ENCODE measurements around the gene PLAGL2.
"Not testable (repeated sequence)": the region's sequence is repeated elsewhere in the genome, so short reads cannot be mapped to it uniquely, and the experiment has no call there.

The PLAGL2 gene

DNA sequence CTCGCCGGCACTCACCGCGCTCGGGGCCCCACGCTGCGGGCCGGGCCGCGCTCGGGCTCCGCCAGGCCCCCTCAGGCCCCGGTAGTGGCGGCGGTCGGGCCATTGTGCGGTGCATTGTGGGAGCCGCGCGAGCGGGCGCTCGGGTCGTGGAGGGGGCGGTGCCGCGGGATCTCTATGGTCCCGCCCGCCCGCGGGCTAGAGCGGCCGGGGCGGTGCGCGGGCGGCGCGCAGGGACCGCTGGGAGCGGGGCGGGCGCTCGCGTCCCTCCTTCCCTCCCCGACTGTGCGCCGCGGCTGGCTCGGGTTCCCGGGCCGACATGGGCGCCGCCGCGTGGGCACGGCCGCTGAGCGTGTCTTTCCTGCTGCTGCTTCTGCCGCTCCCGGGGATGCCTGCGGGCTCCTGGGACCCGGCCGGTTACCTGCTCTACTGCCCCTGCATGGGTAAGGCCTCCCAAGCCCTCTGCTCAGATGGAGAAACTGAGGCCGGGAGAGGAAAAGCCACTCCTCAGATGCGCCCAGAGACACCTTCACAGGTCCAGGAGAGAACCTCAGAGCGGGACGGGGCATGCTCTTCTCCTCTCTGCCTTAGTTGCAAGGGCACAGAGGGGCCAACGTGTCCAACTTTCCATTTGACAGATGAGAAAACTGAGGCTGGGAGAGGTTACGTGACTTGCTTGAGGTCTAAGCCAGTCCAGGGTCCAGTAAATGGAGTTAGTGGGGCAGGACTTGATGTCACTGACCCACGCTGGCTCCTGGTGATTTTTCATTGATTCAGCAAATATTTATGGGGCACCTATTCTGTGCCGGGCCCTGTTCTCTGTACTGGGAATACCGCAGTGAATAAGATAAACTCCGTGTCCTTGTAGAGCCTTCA lies at the start of gene PLAGL2, which contains the start of gene POFUT1:
TSS of gene PLAGL2 (minus strand) at position 118 of the 873 bp plus-strand sequence. CDS start 5,565 bp downstream, outside the sequence.
TSS of gene POFUT1 (plus strand) at position 255 of the 873 bp plus-strand sequence. CDS start at position 317, 62 bp downstream.
- peak; percentile 84 for DNase-seq

- peak; percentile 13 for DNase-seq
Observed at GRCh38 chr20:32252189-32252588, 44.6 kb upstream of the PLAGL2 start.

- no peak for DNase-seq
Observed at GRCh38 chr20:32251470-32251869, 43.9 kb upstream of the PLAGL2 start.

DNA sequence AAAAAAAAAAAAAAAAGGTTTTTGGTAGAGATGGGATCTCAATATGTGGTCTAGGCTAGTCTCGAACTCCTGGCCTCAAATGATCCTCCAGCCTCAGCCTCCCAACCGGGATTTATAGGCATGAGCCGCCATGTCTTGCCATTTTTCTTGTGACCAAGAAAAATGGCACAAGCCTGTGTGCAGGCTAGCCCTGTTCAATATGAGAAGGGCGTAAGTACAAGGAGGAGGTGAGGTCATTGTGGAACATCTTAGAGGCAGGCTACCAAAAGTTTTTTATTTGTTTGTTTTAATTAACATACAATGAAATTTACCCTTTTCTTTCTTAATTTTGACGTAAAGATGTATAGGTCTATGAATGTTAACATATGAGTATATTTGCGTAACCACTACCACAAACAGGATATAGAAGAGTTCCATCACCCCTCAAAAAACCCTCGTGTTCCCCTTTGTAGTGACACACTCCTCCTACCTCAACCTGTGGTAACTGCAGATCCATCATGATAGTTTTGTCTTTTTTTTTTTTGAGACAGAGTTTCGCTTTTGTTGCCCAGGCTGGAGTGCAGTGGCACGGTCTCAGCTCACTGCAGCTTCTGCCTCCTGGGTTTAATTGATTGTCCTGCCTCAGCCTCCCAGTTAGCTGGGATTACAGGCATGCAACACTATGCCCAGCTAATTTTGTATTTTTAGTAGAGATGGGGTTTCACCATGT lies 41.6 kb upstream of the PLAGL2 start:
- no peak for DNase-seq

- no peak for DNase-seq
Observed at GRCh38 chr20:32248043-32248442, 40.5 kb upstream of the PLAGL2 start.

GRCh38 chr20:32246208-32246607 lies 38.7 kb upstream of the PLAGL2 start:
- not testable (repeated sequence) for DNase-seq

GRCh38 chr20:32244959-32245358 lies 37.4 kb upstream of the PLAGL2 start:
- DNase-seq: no peak

DNA sequence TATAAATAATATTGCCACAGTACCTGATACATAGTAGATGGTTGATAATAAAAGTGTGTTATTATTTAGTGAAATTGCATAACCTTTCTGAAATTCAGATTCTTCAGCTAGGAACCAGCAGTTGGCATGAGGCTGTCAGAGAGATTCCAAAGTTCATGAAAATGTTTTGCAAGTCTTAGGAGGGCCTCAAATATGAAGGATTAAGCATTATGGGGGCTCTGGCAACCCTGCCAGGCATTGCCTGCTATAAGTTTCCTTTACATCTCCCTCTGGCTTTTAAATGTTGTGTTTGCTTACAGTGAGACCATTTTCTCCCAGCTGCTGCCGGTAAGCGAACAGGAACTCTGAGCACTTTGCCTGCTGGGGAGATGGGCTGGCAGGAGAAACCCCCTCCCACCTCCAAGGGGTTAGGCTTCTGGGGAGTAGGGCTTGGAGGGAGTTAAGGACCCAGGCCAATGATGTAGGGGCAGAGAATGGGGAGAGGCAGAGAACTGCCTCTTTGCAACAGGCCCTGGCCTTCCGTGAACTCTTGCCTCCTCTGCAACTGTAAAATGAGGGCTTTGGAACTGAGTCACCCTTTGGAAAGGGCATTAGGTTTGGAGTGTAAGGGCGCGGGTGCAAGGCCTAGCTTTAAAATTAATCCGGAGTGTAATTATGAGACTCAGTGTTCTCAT lies 36.7 kb upstream of the PLAGL2 start:
- DNase-seq: no peak

DNA sequence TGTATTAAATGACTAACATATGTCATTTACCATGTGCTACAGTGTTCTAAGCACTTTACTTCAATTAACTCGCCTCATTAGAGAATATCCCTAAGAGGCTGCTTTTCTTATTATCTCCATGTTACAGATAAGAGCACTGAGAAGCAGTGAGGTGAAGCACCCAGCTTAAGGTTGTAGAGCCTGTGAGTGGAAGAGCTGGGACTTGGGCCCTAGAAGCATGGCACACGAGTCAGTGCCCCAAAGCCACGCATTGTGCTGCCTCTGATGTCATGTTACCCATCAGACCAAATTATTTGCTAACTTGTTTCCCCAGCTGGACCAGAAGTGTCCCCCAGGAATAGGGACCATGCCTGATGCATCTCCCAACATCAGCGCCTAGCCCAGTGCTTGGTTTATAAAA lies 34.3 kb upstream of the PLAGL2 start:
- DNase-seq: no peak

DNA sequence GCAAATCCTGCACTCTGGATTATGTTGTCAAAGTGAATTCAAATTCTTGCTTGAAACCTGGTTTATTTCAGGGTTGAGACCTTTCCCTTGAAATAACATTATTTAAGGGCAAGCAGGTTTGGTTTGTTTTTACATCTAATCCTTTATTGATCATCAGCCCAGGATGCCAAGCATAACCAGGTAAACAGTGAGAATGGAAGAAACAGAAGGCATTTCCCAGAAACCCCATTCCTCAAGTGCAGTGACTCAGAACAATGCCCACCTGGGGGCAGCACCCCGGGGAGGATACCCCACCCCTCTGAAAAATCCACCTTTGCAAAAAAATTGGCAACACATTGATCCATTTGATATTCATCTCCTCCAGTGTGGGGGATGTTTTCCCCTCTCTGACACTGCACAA lies 32.7 kb upstream of the PLAGL2 start:
- no peak for DNase-seq

- DNase-seq: no peak
Observed at GRCh38 chr20:32238483-32239425, 31.2 kb upstream of the PLAGL2 start.

DNA sequence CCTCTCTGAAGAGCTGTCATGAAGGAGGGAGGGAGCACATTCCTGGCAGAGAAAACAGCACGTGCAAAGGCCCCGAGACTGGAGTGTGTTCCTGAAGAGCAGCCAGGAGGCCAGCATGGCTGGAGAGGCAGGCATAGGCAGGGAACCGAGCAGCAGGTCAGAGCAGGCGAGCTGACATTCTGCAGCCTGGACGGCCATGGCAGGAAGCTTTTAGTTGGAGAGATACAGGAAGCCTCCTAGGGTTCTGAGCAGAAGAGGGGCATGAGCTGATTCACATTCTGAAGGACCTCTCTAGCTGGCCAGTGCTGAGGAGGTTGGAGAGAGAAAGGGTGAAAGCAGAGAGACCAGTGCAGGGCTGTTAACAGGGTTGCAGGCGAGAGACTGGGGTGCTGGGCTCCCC lies 29.9 kb upstream of the PLAGL2 start:
- DNase-seq: no peak

GRCh38 chr20:32236819-32237218 lies 29.3 kb upstream of the PLAGL2 start:
- DNase-seq: no peak

DNA sequence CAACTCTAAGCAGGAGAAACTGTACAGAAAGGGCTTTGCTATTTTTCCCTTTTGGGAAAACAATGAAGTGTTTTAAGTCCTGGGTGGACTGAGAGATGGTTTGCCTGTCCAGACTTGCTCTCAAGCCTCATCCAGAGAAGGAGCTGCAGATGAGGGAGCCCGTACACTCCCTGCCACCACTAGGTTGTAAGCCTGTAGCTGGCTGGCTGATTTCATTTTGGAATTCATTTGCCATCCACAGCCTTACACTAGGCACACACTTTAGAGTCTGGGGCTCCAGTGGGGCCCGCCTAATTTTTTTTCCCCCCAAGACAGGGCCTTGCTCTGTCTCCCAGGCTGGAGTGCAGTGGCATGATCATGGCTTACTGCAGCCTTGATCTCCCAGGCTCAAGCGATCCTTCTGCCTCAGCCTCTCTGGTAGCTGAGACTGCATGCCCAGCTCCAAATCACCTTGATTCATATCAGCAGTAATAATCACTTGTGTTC lies 28.5 kb upstream of the PLAGL2 start:
- DNase-seq: no peak

DNA sequence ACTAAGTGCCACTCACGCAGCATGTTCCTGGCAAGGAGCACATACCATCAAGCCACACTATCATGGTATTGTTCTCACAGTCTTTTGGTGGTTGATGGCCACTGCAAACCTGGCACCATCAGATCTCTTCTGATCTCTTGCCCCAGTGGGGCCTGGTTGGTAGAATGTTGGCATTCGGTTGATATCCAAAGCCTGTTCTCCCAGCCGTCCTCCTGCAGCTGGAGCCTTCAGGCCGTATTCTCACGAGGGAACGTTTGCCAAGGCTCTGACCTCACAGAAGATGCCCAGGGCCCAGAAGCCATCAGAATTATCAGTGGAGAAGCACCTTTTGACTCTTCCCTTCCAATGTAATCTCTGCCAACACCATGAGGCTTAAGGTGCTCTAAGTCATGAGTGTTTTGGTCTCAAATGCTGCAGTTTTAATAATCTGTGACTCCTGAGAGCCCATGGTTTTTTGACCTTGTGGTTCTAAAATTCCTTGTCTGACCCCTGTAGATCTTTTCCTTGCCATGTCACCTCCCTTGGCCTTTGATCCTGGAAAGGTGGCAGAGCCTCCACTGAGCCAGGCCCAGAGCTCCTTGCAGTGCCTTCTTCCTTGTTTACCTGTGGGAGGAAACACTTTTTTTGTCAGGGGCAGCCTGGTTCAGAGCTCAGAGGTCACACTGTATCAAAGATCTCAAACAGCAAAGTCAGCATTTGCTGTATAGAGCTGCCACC lies 27.9 kb upstream of the PLAGL2 start:
- no peak for DNase-seq

- DNase-seq: no peak
Observed at GRCh38 chr20:32234135-32234808, 26.7 kb upstream of the PLAGL2 start.

DNA sequence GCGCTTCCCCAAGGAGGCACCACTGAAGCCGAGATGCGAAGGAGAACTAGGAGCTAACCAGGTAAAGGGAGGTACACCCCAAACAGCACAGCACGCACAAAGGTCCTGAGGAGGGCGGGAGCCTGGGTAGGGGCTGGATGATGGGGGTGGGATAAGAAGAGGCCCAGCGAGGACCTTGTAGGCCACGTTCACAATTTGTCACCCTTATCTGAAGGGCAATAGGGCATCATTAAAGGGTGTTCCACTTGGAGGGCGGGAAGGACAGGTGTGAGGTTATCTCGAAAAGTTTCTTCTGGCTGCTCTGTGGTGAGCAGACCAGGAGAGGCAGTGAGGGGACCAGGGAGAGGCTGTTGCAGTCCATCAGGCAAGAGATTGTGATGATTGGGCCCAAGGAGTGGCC lies 25.7 kb upstream of the PLAGL2 start:
- DNase-seq: no peak

DNA sequence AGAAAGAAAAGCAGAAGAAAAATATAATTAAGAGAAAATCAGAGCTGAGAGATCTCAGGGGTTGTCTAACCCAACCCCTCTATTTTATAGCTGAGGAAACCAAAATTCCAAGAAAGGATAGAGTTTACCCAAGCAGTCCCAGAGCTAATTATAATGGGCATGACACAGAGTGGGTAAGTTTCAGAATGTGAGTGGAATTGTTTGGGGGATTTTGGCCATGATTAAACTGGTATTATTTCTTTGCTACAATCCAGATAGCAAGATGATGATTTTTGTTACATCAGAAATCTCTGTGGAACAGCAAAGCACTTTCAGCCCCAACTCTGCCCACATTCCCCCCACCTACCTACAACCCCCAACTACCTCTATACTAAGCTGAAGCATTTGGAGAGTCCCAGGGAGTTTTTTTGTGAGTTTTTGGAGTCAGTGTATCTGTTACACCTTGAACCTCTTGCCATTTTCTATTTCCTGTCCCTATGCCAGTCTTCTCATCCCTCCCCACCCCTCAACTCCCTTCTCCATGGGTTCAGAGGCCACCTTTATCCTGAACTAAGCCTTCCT lies 24.9 kb upstream of the PLAGL2 start:
- DNase-seq: no peak

- no peak for DNase-seq
Observed at GRCh38 chr20:32231847-32232246, 24.3 kb upstream of the PLAGL2 start.

- no peak for DNase-seq
Observed at GRCh38 chr20:32231245-32231644, 23.7 kb upstream of the PLAGL2 start.
